K562 (cell line): ENCODE results near the gene PDLIM7. TPM values are rescaled to one million over a fixed set of nuclear protein-coding genes. Genes with fewer than 3 reads are reported as not detected.

Experiments
- ESRRB ChIP-seq: fragments of 250-450 bp; sonication (Bioruptor Pico); IDR thresholded peaks from 2 replicates; pipeline ENCODE4 v1.5.0; 2020; ENCODE audit warnings: mild to moderate bottlenecking, moderate library complexity, borderline replicate concordance
- HNRNPK ChIP-seq: fragments of 200-400 bp; formaldehyde crosslinking; IDR thresholded peaks from one replicate; pipeline ENCODE4 v1.6.1; 2018; ENCODE audit warnings: mild to moderate bottlenecking, low read depth, low read length; ENCODE audit not compliant: poor library complexity, severe bottlenecking
- LCOR ChIP-seq: sonication (generic); formaldehyde crosslinking; IDR thresholded peaks from 2 replicates; pipeline ENCODE4 v1.8.0; 2022; ENCODE audit warnings: mild to moderate bottlenecking, missing genetic modification reagents
- MYC ChIP-seq, 2 experiments: fragments of 250-450 bp in 1 of 2; sonication (Bioruptor Pico) in 1 of 2; IDR thresholded peaks; 2 replicates each; pipeline versions ENCODE4 v1.5.1 to v1.6.1; 2012 to 2021; ENCODE audit warnings: low read depth in 2 of 2, borderline replicate concordance in 1 of 2, improper control_type of control experiment in 1 of 2, low read length in 1 of 2, mild to moderate bottlenecking in 1 of 2, moderate library complexity in 1 of 2
- PPARD ChIP-seq: fragments of 250-450 bp; sonication (Bioruptor Pico); IDR thresholded peaks from 2 replicates; pipeline ENCODE4 v1.8.0; 2022; ENCODE audit warnings: inconsistent platforms, mild to moderate bottlenecking, moderate library complexity
- RFX1 ChIP-seq: fragments of 450-650 bp; IDR thresholded peaks from 2 replicates; pipeline ENCODE4 v1.6.1; 2016; ENCODE audit warnings: mild to moderate bottlenecking, moderate library complexity
- TRIM28 ChIP-seq: fragments of 450-650 bp; IDR thresholded peaks from 2 replicates; pipeline ENCODE4 v1.6.1; 2017
- ZNF263 ChIP-seq: sonication (generic); formaldehyde crosslinking; IDR thresholded peaks from 2 replicates; pipeline ENCODE4 v1.8.0; 2022; ENCODE audit warnings: mild to moderate bottlenecking, missing genetic modification reagents, borderline replicate concordance
- ZNF324 ChIP-seq: fragments of 250-450 bp; sonication (Bioruptor Pico); IDR thresholded peaks from 2 replicates; pipeline ENCODE4 v1.4.0; 2020; ENCODE audit warnings: mild to moderate bottlenecking
- polyA plus RNA-seq, 8 experiments: library from polyadenylated mRNA; depleted of rRNA in 4 of 8; stranded (reverse) in 5 of 8; unstranded in 3 of 8; fragments of >200 nt; fragmentation: Nextera tagmentation in 2 of 8; fragmentation: Illumina TruSeq in 1 of 8; extraction: Ambion mirVana in 2 of 8; extraction: Trizol in 1 of 8; gene quantifications; 2 replicates each; pipeline versions ENCODE4 v1.2.1 to v1.2.3, GENCODE V29; 2011 to 2014; ENCODE audit warnings: inconsistent platforms in 1 of 8, missing spikeins in 1 of 8
- total RNA-seq, 7 experiments: library from RNA; depleted of rRNA in 6 of 7; stranded (reverse); fragments of >200 nt in 6 of 7; fragmentation: Illumina TruSeq in 2 of 7; extraction: Trizol in 2 of 7; gene quantifications; 2 replicates each; pipeline versions ENCODE4 v1.2.1 to v1.2.3, GENCODE V29; 2011 to 2021; ENCODE audit warnings: low replicate concordance in 1 of 7
- TF ChIP-seq, protein P1 (sequence below): fragments of 250-450 bp; sonication (Bioruptor Pico); IDR thresholded peaks from 2 replicates; pipeline ENCODE4 v1.9.0; 2021; ENCODE audit warnings: mild to moderate bottlenecking
- TF ChIP-seq, protein P2 (sequence below): fragments of 200-600 bp; sonication (generic); IDR thresholded peaks from one replicate; pipeline ENCODE4 v1.6.1; 2012; ENCODE audit warnings: mild to moderate bottlenecking, low read depth, low read length, inconsistent platforms
- TF ChIP-seq, protein P3 (sequence below): fragments of 250-450 bp; sonication (Bioruptor Pico); IDR thresholded peaks from 2 replicates; pipeline ENCODE4 v1.4.0; 2020; ENCODE audit warnings: mild to moderate bottlenecking, moderate library complexity

Gene PDLIM7
- total and polyA plus RNA-seq, 9 of the 15 experiments (the other 6 are each of a cell fraction or from before 2014, with no cell fraction given): 2.1 to 124 (median 32.6) TPM

DNA sequence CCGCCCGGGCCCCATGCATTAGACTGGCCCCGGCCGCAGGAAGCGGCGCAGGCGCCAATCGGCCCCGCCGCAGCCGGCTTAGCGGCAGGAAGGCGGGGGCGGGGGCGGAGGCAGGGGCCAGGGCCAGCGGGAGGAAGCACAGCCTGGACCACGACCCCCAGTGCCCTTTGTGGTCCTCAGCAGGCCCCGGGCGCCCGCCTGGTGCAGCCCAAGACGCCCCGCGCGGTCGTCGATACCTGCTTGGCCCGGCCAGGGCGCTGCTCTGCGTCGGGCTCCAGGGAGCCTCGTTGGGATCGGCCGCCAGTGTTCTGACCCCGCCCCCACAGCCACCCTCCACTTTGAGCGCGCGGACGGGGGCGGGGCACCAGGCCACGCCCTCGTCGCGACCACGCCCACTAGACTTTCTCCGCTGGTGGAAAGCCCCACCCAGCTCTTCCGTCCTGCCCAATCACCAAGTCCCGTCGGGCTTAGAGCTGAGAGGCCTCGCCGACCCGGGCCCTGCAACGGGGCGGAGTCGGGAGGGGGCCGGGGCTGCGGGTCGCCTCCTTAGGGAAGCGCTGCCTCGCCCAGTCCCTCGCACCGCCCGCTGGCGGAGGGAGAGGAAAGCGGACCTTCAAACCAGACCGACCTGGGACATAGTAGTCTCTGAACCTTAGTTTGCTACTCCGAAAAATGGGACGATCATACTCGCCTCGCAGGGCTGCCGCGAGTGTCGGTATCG, at the start of gene PDLIM7 (continued):
- TF ChIP-seq, protein P1, sequence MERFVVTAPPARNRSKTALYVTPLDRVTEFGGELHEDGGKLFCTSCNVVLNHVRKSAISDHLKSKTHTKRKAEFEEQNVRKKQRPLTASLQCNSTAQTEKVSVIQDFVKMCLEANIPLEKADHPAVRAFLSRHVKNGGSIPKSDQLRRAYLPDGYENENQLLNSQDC (CRISPR knock-in tag): peak; percentile 64; the same call in 1 of the 2 replicates
- no peak for TF ChIP-seq ZNF324 (CRISPR knock-in tag)
- no peak for TF ChIP-seq PPARD (CRISPR knock-in tag)
- no peak for TF ChIP-seq ESRRB (CRISPR knock-in tag)
- TF ChIP-seq, protein P2, sequence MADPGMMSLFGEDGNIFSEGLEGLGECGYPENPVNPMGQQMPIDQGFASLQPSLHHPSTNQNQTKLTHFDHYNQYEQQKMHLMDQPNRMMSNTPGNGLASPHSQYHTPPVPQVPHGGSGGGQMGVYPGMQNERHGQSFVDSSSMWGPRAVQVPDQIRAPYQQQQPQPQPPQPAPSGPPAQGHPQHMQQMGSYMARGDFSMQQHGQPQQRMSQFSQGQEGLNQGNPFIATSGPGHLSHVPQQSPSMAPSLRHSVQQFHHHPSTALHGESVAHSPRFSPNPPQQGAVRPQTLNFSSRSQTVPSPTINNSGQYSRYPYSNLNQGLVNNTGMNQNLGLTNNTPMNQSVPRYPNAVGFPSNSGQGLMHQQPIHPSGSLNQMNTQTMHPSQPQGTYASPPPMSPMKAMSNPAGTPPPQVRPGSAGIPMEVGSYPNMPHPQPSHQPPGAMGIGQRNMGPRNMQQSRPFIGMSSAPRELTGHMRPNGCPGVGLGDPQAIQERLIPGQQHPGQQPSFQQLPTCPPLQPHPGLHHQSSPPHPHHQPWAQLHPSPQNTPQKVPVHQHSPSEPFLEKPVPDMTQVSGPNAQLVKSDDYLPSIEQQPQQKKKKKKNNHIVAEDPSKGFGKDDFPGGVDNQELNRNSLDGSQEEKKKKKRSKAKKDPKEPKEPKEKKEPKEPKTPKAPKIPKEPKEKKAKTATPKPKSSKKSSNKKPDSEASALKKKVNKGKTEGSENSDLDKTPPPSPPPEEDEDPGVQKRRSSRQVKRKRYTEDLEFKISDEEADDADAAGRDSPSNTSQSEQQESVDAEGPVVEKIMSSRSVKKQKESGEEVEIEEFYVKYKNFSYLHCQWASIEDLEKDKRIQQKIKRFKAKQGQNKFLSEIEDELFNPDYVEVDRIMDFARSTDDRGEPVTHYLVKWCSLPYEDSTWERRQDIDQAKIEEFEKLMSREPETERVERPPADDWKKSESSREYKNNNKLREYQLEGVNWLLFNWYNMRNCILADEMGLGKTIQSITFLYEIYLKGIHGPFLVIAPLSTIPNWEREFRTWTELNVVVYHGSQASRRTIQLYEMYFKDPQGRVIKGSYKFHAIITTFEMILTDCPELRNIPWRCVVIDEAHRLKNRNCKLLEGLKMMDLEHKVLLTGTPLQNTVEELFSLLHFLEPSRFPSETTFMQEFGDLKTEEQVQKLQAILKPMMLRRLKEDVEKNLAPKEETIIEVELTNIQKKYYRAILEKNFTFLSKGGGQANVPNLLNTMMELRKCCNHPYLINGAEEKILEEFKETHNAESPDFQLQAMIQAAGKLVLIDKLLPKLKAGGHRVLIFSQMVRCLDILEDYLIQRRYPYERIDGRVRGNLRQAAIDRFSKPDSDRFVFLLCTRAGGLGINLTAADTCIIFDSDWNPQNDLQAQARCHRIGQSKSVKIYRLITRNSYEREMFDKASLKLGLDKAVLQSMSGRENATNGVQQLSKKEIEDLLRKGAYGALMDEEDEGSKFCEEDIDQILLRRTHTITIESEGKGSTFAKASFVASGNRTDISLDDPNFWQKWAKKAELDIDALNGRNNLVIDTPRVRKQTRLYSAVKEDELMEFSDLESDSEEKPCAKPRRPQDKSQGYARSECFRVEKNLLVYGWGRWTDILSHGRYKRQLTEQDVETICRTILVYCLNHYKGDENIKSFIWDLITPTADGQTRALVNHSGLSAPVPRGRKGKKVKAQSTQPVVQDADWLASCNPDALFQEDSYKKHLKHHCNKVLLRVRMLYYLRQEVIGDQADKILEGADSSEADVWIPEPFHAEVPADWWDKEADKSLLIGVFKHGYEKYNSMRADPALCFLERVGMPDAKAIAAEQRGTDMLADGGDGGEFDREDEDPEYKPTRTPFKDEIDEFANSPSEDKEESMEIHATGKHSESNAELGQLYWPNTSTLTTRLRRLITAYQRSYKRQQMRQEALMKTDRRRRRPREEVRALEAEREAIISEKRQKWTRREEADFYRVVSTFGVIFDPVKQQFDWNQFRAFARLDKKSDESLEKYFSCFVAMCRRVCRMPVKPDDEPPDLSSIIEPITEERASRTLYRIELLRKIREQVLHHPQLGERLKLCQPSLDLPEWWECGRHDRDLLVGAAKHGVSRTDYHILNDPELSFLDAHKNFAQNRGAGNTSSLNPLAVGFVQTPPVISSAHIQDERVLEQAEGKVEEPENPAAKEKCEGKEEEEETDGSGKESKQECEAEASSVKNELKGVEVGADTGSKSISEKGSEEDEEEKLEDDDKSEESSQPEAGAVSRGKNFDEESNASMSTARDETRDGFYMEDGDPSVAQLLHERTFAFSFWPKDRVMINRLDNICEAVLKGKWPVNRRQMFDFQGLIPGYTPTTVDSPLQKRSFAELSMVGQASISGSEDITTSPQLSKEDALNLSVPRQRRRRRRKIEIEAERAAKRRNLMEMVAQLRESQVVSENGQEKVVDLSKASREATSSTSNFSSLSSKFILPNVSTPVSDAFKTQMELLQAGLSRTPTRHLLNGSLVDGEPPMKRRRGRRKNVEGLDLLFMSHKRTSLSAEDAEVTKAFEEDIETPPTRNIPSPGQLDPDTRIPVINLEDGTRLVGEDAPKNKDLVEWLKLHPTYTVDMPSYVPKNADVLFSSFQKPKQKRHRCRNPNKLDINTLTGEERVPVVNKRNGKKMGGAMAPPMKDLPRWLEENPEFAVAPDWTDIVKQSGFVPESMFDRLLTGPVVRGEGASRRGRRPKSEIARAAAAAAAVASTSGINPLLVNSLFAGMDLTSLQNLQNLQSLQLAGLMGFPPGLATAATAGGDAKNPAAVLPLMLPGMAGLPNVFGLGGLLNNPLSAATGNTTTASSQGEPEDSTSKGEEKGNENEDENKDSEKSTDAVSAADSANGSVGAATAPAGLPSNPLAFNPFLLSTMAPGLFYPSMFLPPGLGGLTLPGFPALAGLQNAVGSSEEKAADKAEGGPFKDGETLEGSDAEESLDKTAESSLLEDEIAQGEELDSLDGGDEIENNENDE: no peak
- TF ChIP-seq MYC (IDR thresholded peaks at IDR 0.05; ENCODE audit: low read depth, low read length): peak; percentile 35; the same call in 1 of the 2 replicates
- no peak for TF ChIP-seq MYC (CRISPR knock-in tag; IDR thresholded peaks at IDR 0.05; ENCODE audit: borderline replicate concordance, low read depth)
- no peak for TF ChIP-seq TRIM28
- 0 out of 2 replicates have a peak, but pooled peaks have one; percentile 11 for TF ChIP-seq ZNF263 (CRISPR knock-in tag)
- TF ChIP-seq, protein P3, sequence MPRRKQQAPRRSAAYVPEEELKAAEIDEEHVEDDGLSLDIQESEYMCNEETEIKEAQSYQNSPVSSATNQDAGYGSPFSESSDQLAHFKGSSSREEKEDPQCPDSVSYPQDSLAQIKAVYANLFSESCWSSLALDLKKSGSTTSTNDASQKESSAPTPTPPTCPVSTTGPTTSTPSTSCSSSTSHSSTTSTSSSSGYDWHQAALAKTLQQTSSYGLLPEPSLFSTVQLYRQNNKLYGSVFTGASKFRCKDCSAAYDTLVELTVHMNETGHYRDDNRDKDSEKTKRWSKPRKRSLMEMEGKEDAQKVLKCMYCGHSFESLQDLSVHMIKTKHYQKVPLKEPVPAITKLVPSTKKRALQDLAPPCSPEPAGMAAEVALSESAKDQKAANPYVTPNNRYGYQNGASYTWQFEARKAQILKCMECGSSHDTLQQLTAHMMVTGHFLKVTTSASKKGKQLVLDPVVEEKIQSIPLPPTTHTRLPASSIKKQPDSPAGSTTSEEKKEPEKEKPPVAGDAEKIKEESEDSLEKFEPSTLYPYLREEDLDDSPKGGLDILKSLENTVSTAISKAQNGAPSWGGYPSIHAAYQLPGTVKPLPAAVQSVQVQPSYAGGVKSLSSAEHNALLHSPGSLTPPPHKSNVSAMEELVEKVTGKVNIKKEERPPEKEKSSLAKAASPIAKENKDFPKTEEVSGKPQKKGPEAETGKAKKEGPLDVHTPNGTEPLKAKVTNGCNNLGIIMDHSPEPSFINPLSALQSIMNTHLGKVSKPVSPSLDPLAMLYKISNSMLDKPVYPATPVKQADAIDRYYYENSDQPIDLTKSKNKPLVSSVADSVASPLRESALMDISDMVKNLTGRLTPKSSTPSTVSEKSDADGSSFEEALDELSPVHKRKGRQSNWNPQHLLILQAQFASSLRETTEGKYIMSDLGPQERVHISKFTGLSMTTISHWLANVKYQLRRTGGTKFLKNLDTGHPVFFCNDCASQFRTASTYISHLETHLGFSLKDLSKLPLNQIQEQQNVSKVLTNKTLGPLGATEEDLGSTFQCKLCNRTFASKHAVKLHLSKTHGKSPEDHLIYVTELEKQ: no peak
- no peak for TF ChIP-seq HNRNPK
- no peak for TF ChIP-seq RFX1
- TF ChIP-seq LCOR (CRISPR knock-in tag): peak; percentile 64; the same call in 1 of the 2 replicates
